ENCODE results near the gene EGLN3. TPM values are rescaled to one million over a fixed set of nuclear protein-coding genes. Genes with fewer than 3 reads are reported as not detected.

EGLN3 gene
- total and polyA plus RNA-seq, 2 donors (not counting 3 experiments of a cell fraction or from before 2014, with no cell fraction given): 0.20 TPM; not detected in 1

DNA sequence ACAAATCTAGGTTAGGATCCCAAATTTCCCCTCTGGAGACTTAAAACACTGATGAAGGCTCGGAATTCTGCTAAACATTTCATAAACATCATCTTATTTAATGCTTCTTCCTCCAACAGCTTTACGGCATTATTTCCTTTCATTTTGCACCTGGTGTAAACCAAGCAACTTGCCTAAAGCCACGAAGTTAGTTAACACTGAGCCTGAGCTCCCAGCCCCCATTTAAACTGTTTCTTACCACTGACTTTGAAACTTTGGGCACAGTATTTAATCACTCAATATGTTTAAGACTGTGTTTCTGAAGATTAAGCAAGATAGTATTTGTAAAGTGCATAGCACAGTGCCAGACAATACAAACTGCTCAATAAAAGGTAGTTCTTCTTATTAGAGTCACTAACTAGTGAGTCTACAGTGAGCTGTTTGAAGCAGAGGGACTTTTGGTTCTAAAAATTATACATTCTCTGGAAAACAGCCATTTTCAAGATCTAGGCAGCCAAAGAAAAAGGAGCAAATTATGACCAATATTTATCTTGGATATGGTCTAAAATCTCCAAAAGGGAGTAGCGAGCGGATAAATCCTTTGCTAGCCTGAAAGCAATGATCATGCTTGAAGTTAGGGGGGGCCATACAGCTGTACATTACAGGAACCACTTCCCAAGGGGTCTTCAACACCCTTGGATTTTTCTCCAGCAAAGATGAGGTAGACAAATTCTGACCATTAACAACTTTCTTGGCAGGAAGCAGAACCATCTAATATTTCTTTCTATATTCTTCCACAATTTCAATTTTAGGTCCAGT, 4.0 kb downstream of the EGLN3 start:
- DNase-seq (ENCODE audit: low read depth, low spot score): no peak
- H3K9me3 ChIP-seq (replicated peaks; ENCODE audit: control insufficient read depth, insufficient read depth, low read length): no peaks in the 10 kb centered on the region
- dilution Hi-C loops (cut with MboI; ENCODE audit: extremely low pct_ligation_motif_present, low sequenced_read_pairs): no loop called here
- ChIA-PET POLR2A (no interaction called here), CTCF (interaction anchor here (1.6 kb wide), 1 partner anchor 97 kb away, joined by 5 read pairs; no protein-coding TSS in a partner anchor)
- peaks cover 35 to 38% of the 10 kb centered on the region in 2 experiments for H3K27me3 ChIP-seq (ENCODE audit: control insufficient read depth in 2 of 2, insufficient read depth in 2 of 2, low read length in 2 of 2)
- H4K20me1 ChIP-seq (replicated peaks; ENCODE audit: control insufficient read depth, extremely low read depth, insufficient read depth, low read length): no peaks in the 10 kb centered on the region
- no peak overlapping the region for H3K4me2 ChIP-seq (ENCODE audit: insufficient read depth, low read length)
- no TSS peak for BruUV-seq (replicated peaks)
- H2AFZ ChIP-seq (ENCODE audit: low read depth, low read length): no peak overlapping the region
- H3K27ac ChIP-seq (ENCODE audit: insufficient read depth, low read depth, low read length): no peak overlapping the region
- no peaks in the 10 kb centered on the region for H3K36me3 ChIP-seq (ENCODE audit: control insufficient read depth in 2 of 2, extremely low read depth in 1 of 2, insufficient read depth in 2 of 2, low read length in 2 of 2)
- H3K4me1 ChIP-seq (ENCODE audit: control insufficient read depth, extremely low read depth, insufficient read depth, low read length): peaks cover 10% of the 10 kb centered on the region
- H3K9me1 ChIP-seq (replicated peaks; ENCODE audit: control insufficient read depth, extremely low read depth, insufficient read depth, low read length): no peaks in the 10 kb centered on the region
- no peak for FAIRE-seq
- intact Hi-C loops (cut with micrococcal nuclease): no loop called here
- TF ChIP-seq JUN (IDR thresholded peaks at IDR 0.05; ENCODE audit: borderline replicate concordance, insufficient read depth, insufficient read length, low read depth) (no peak), GATA2 (IDR thresholded peaks at IDR 0.05; ENCODE audit: insufficient read depth, insufficient read length, low read depth, low read length) (no peak), POLR2A (IDR thresholded peaks at IDR 0.05; ENCODE audit: low read depth, low read length) (no peak), EZH2 (IDR thresholded peaks at IDR 0.05; ENCODE audit: borderline replicate concordance, low read depth, low read length, severe bottlenecking) (no peak)
- TF ChIP-seq, protein P1, sequence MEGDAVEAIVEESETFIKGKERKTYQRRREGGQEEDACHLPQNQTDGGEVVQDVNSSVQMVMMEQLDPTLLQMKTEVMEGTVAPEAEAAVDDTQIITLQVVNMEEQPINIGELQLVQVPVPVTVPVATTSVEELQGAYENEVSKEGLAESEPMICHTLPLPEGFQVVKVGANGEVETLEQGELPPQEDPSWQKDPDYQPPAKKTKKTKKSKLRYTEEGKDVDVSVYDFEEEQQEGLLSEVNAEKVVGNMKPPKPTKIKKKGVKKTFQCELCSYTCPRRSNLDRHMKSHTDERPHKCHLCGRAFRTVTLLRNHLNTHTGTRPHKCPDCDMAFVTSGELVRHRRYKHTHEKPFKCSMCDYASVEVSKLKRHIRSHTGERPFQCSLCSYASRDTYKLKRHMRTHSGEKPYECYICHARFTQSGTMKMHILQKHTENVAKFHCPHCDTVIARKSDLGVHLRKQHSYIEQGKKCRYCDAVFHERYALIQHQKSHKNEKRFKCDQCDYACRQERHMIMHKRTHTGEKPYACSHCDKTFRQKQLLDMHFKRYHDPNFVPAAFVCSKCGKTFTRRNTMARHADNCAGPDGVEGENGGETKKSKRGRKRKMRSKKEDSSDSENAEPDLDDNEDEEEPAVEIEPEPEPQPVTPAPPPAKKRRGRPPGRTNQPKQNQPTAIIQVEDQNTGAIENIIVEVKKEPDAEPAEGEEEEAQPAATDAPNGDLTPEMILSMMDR (IDR thresholded peaks at IDR 0.05; ENCODE audit: extremely low read depth in 1 of 2, insufficient read depth in 1 of 2, low read depth in 1 of 2, low read length in 2 of 2): no peak
- H3K4me3 ChIP-seq (replicated peaks in 1 of 3; ENCODE audit: insufficient read depth in 1 of 3, low read depth in 1 of 3, low read length in 3 of 3): no peak overlapping the region
- H3K9ac ChIP-seq (replicated peaks; ENCODE audit: extremely low read depth, insufficient read depth, low read length): no peak overlapping the region
- H3K79me2 ChIP-seq (ENCODE audit: control insufficient read depth, insufficient read depth, low read length): no peaks in the 10 kb centered on the region

Data from endothelial cell of umbilical vein (primary cell).